ENCODE data around the gene NIPAL1.
A peak's percentile ranks its signal among the peaks of the same experiment; 100 is the strongest.

NIPAL1 gene

GRCh38 chr4:48031802-48032525 lies 15.4 kb downstream of the NIPAL1 start:
- DNase-seq (ENCODE audit: low read depth) = no peak
- no peak for TF ChIP-seq CTCF (conservative IDR thresholded peaks at IDR 0.05; ENCODE audit: control insufficient read depth, insufficient read depth, low read depth, low read length)
- H3K4me3 ChIP-seq (ENCODE audit: control insufficient read depth, low read depth, low read length) = no peak overlapping the region

- no peak overlapping the region for H3K4me3 ChIP-seq (ENCODE audit: control insufficient read depth, low read depth, low read length)
- no peak for TF ChIP-seq CTCF (conservative IDR thresholded peaks at IDR 0.05; ENCODE audit: control insufficient read depth, insufficient read depth, low read depth, low read length)
- peak; percentile 28 for DNase-seq (ENCODE audit: low read depth)
These were observed 16.1 kb downstream of the NIPAL1 start for GRCh38 chr4:48032721-48033120.

GRCh38 chr4:48033412-48033811 lies 16.8 kb downstream of the NIPAL1 start:
- TF ChIP-seq CTCF (conservative IDR thresholded peaks at IDR 0.05; ENCODE audit: control insufficient read depth, insufficient read depth, low read depth, low read length) = no peak
- no peak for DNase-seq (ENCODE audit: low read depth)
- no peak overlapping the region for H3K4me3 ChIP-seq (ENCODE audit: control insufficient read depth, low read depth, low read length)

GRCh38 chr4:48033825-48034413 lies 17.3 kb downstream of the NIPAL1 start:
- peak; percentile 57 for TF ChIP-seq CTCF (conservative IDR thresholded peaks at IDR 0.05; ENCODE audit: control insufficient read depth, insufficient read depth, low read depth, low read length)
- DNase-seq (ENCODE audit: low read depth) = peak; percentile 16
- H3K4me3 ChIP-seq (ENCODE audit: control insufficient read depth, low read depth, low read length) = no peak overlapping the region

- TF ChIP-seq CTCF (conservative IDR thresholded peaks at IDR 0.05; ENCODE audit: control insufficient read depth, insufficient read depth, low read depth, low read length) = no peak
- no peak overlapping the region for H3K4me3 ChIP-seq (ENCODE audit: control insufficient read depth, low read depth, low read length)
- DNase-seq (ENCODE audit: low read depth) = no peak
These were observed 19.4 kb downstream of the NIPAL1 start for GRCh38 chr4:48035952-48036351.

- TF ChIP-seq CTCF (conservative IDR thresholded peaks at IDR 0.05; ENCODE audit: control insufficient read depth, insufficient read depth, low read depth, low read length) = no peak
- DNase-seq (ENCODE audit: low read depth) = no peak
- H3K4me3 ChIP-seq (ENCODE audit: control insufficient read depth, low read depth, low read length) = no peak overlapping the region
These were observed 20.5 kb downstream of the NIPAL1 start for GRCh38 chr4:48037117-48037462.
